CD4-positive, alpha-beta T cell (primary cell): Measurements from ENCODE around the gene SDC3. TPM values are rescaled to one million over a fixed set of nuclear protein-coding genes. Genes with fewer than 3 reads are reported as not detected.

ENCODE experiments used
- ATAC-seq: fragments of 200-7000 bp; cut with Tn5 transposase; one replicate; pipeline ENCODE4 v1.10.0; 2022; ENCODE audit warnings: mild to moderate bottlenecking; ENCODE audit not compliant: poor library complexity
- CTCF ChIA-PET: fragments of 350-600 bp; sonication (Branson Sonifier 250); formaldehyde crosslinking; loops from one replicate; lab custom pipeline; 2021; ENCODE audit warnings: antibody characterized with exemption, inconsistent platforms; lab: Charles Lee
- POLR2A ChIA-PET: fragments of 350-600 bp; sonication (Branson Sonifier 250); formaldehyde crosslinking; loops from one replicate; lab custom pipeline; 2021; ENCODE audit warnings: antibody characterized with exemption, inconsistent platforms; lab: Charles Lee
- DNase-seq, 14 experiments: peaks; one replicate each; pipeline ENCODE4 v3.0.0-alpha.2; 2013 to 2020; ENCODE audit warnings: mixed read lengths in 2 of 14
- H3K27ac ChIP-seq, 2 donors: one replicate each; pipeline versions ENCODE4 v1.5.1 to v1.7.0; 2013; ENCODE audit warnings: low read length in 2 of 2, low read depth in 1 of 2, mild to moderate bottlenecking in 1 of 2
- H3K27me3 ChIP-seq, 2 experiments: 1 replicate in 1 of 2; 2 replicates in 1 of 2; pipeline versions ENCODE4 v1.6.1 to v1.7.0; 2013; ENCODE audit warnings: low read length in 2 of 2, control low read depth in 1 of 2, mild to moderate bottlenecking in 1 of 2, moderate library complexity in 1 of 2; ENCODE audit not compliant: insufficient read depth in 2 of 2, control insufficient read depth in 1 of 2
- H3K36me3 ChIP-seq: one replicate; pipeline ENCODE4 v1.6.1; 2013; ENCODE audit warnings: low read length, control low read depth; ENCODE audit not compliant: insufficient read depth
- H3K4me1 ChIP-seq: one replicate; pipeline ENCODE4 v1.6.1; 2013; ENCODE audit warnings: low read length, control low read depth; ENCODE audit not compliant: insufficient read depth
- H3K4me3 ChIP-seq: one replicate; pipeline ENCODE4 v1.5.1; 2013; ENCODE audit warnings: mild to moderate bottlenecking, low read length, moderate library complexity
- H3K9me3 ChIP-seq, 2 experiments: 1 replicate in 1 of 2; 2 replicates in 1 of 2; pipeline versions ENCODE4 v1.6.1 to v1.7.0; 2013; ENCODE audit warnings: low read length in 2 of 2, mild to moderate bottlenecking in 2 of 2, control low read depth in 1 of 2, moderate library complexity in 1 of 2; ENCODE audit not compliant: control insufficient read depth in 1 of 2, insufficient read depth in 1 of 2
- H3K27ac Mint-ChIP-seq: one replicate; pipeline ENCODE4 v1.8.0; 2020; ENCODE audit warnings: mixed read lengths
- H3K27me3 Mint-ChIP-seq: one replicate; pipeline ENCODE4 v1.8.0; 2021; ENCODE audit warnings: mixed read lengths
- H3K36me3 Mint-ChIP-seq: one replicate; pipeline ENCODE4 v1.8.0; 2021; ENCODE audit warnings: low read depth, mixed read lengths
- H3K4me1 Mint-ChIP-seq: one replicate; pipeline ENCODE4 v1.8.0; 2021; ENCODE audit warnings: low read depth, mixed read lengths
- H3K4me3 Mint-ChIP-seq: one replicate; pipeline ENCODE4 v1.8.0; 2020; ENCODE audit warnings: mild to moderate bottlenecking, mixed read lengths
- H3K9me3 Mint-ChIP-seq: one replicate; pipeline ENCODE4 v1.8.0; 2020; ENCODE audit warnings: mixed read lengths
- intact Hi-C, 2 experiments: fragments of 100-400 bp; cut with DNase I in 1 of 2; cut with micrococcal nuclease in 1 of 2; formaldehyde crosslinking; loops; one replicate each; pipeline versions ENCODE4 v1.15.1 to v1.9.0; 2023 to 2025; cut with DNase I, micrococcal nuclease
- total RNA-seq, 174 experiments: library from RNA in 2 of 174; stranded (reverse) in 2 of 174; gene quantifications; one replicate each; pipeline ENCODE4 v1.2.3 and lab custom pipeline; 2021 to 2026
- TF ChIP-seq, protein P1 (sequence below): fragments of 200-600 bp; IDR thresholded peaks from one replicate; pipeline ENCODE4 v1.8.0; 2022; ENCODE audit warnings: antibody characterized with exemption, mild to moderate bottlenecking

Gene SDC3
- total RNA-seq, 2 experiments from 2014 or later: 0.14 TPM; not detected in 1

DNA sequence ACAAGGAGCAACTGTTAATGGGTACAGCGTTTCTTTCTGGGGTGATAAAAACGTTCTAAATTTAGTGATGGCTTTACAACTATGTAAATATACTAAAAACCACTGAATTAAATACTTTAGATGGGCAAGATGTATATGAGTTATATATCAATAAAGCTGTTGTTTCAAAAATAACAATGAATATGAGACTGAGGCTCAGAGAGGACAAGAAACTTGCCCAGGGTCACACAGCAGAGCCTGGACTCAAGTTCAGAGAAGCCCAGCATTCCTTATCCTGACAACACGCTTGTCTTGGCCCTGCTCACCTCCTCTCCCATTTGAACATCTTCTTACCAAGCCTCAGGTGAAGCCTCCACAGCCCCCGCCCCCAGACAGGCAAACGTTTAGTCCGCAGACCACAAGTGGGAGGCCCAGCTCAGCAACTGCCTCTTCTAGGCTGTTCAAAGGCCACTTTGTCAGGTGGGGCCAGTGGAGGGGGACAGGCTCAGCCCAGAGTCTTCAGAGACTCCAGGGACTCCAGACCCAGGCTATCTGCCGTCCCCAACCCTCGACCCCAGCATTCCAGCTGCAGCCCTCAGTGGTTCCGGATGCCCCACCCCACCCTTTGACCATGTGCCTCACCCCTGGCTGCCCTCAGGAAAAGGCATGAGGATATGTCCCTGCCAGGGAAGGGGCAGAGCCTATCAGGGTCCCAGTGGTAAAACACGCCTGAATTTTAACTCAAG is 17.9 kb downstream of the SDC3 start:
- DNase-seq (no peak), ATAC-seq (no peak)
- Histone ChIP-seq H3K9me3 (no peaks in the 10 kb centered on the region), H3K36me3 (no peaks in the 10 kb centered on the region), H3K4me1 (peaks cover 3% of the 10 kb centered on the region), H3K4me3 (no peak overlapping the region), H3K27ac (no peak overlapping the region), H3K27me3 (peaks cover 3 to 4% of the 10 kb centered on the region in 2 experiments)
- ChIA-PET CTCF (no interaction called here), POLR2A (no interaction called here)
- Mint-ChIP-seq H3K9me3 (no peaks in the 10 kb centered on the region), H3K4me1 (no peaks in the 10 kb centered on the region), H3K36me3 (no peaks in the 10 kb centered on the region), H3K27ac (no peak overlapping the region), H3K27me3 (peaks cover 6% of the 10 kb centered on the region), H3K4me3 (no peak overlapping the region)
- intact Hi-C loops: no loop called here
- TF ChIP-seq, protein P1, sequence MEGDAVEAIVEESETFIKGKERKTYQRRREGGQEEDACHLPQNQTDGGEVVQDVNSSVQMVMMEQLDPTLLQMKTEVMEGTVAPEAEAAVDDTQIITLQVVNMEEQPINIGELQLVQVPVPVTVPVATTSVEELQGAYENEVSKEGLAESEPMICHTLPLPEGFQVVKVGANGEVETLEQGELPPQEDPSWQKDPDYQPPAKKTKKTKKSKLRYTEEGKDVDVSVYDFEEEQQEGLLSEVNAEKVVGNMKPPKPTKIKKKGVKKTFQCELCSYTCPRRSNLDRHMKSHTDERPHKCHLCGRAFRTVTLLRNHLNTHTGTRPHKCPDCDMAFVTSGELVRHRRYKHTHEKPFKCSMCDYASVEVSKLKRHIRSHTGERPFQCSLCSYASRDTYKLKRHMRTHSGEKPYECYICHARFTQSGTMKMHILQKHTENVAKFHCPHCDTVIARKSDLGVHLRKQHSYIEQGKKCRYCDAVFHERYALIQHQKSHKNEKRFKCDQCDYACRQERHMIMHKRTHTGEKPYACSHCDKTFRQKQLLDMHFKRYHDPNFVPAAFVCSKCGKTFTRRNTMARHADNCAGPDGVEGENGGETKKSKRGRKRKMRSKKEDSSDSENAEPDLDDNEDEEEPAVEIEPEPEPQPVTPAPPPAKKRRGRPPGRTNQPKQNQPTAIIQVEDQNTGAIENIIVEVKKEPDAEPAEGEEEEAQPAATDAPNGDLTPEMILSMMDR: no peak

GRCh38 chr1:30889511-30889910 is 19.0 kb downstream of the SDC3 start:
- H3K27me3 Mint-ChIP-seq: peaks cover 6% of the 10 kb centered on the region
- Histone ChIP-seq H3K36me3 (no peaks in the 10 kb centered on the region), H3K9me3 (no peaks in the 10 kb centered on the region), H3K27ac (no peak overlapping the region), H3K4me1 (peaks cover 3% of the 10 kb centered on the region), H3K27me3 (peaks cover under 1 to 4% of the 10 kb centered on the region in 2 experiments), H3K4me3 (no peak overlapping the region)
- ATAC-seq (no peak), DNase-seq (no peak)
- intact Hi-C loops: no loop called here
- no peak overlapping the region for H3K27ac Mint-ChIP-seq
- H3K9me3 Mint-ChIP-seq: no peaks in the 10 kb centered on the region
- TF ChIP-seq, protein P1: no peak
- CTCF ChIA-PET: no interaction called here
- no peaks in the 10 kb centered on the region for H3K4me1 Mint-ChIP-seq
- H3K4me3 Mint-ChIP-seq: no peak overlapping the region
- POLR2A ChIA-PET: no interaction called here
- no peaks in the 10 kb centered on the region for H3K36me3 Mint-ChIP-seq

- no peak for DNase-seq
- peaks cover 3 to 4% of the 10 kb centered on the region in 2 experiments for H3K27me3 ChIP-seq
- Mint-ChIP-seq H3K4me3 (no peak overlapping the region), H3K27ac (no peak overlapping the region), H3K9me3 (no peaks in the 10 kb centered on the region), H3K4me1 (no peaks in the 10 kb centered on the region), H3K36me3 (no peaks in the 10 kb centered on the region), H3K27me3 (peaks cover 6% of the 10 kb centered on the region)
- no peak for ATAC-seq
- H3K9me3 ChIP-seq: no peaks in the 10 kb centered on the region
- H3K4me3 ChIP-seq: no peak overlapping the region
- intact Hi-C loops: no loop called here
- ChIA-PET POLR2A (no interaction called here), CTCF (no interaction called here)
- no peaks in the 10 kb centered on the region for H3K36me3 ChIP-seq
- no peak overlapping the region for H3K27ac ChIP-seq
- TF ChIP-seq, protein P1: no peak
- peaks cover 3% of the 10 kb centered on the region for H3K4me1 ChIP-seq
These were observed 19.6 kb downstream of the SDC3 start for GRCh38 chr1:30888975-30889374.
